GM12874 (cell line): ENCODE results near the gene NEU4.

Experiments used
- TF ChIP-seq, protein P1 (sequence below): IDR thresholded peaks from 2 replicates; pipeline ENCODE4 v1.5.1; 2011; ENCODE audit warnings: low read depth, mild to moderate bottlenecking, control low read depth, low read length, moderate library complexity; ENCODE audit not compliant: insufficient read depth

NEU4 gene

GRCh38 chr2:241850544-241851324, 41.7 kb downstream of the NEU4 start:
- TF ChIP-seq, protein P1, sequence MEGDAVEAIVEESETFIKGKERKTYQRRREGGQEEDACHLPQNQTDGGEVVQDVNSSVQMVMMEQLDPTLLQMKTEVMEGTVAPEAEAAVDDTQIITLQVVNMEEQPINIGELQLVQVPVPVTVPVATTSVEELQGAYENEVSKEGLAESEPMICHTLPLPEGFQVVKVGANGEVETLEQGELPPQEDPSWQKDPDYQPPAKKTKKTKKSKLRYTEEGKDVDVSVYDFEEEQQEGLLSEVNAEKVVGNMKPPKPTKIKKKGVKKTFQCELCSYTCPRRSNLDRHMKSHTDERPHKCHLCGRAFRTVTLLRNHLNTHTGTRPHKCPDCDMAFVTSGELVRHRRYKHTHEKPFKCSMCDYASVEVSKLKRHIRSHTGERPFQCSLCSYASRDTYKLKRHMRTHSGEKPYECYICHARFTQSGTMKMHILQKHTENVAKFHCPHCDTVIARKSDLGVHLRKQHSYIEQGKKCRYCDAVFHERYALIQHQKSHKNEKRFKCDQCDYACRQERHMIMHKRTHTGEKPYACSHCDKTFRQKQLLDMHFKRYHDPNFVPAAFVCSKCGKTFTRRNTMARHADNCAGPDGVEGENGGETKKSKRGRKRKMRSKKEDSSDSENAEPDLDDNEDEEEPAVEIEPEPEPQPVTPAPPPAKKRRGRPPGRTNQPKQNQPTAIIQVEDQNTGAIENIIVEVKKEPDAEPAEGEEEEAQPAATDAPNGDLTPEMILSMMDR, result no peak

DNA sequence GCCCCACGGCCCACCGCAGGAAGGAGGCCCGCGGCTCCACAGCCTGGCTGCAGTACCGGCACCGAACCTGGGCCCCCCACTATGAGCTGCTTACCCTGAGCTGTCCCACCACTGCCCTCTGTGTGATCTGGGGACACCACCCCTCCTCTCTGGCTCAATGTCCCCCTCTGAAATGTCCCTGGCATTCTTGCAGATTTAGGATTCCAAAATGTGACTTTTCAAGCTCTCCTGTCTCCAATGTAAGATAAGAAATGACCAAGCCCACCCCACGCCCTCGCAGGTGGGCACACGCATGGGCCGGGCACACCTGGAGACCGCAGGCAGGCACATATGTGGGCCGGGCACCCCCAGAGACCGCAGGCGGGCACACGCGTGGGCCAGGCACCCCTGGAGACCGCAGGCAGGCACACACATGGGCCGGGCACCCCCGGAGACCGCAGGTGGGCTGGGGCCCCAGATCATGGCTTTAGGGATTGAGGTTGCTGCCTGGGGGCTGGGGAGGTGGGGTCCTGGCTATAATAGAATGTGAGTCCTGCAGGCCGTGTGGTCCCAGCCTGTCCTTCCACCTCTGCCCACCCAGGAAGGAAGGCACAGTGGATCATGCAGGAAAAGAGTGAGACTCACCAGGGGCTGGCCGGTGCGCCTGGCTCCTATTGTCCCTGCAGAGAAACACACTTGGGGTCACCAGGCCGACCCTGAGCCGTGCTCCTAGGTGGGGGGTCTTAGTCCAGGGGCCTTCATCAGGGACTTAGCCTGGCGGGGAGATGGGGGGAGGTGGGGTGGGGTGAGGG, 42.5 kb downstream of the NEU4 start:
- TF ChIP-seq, protein P1, result no peak

DNA sequence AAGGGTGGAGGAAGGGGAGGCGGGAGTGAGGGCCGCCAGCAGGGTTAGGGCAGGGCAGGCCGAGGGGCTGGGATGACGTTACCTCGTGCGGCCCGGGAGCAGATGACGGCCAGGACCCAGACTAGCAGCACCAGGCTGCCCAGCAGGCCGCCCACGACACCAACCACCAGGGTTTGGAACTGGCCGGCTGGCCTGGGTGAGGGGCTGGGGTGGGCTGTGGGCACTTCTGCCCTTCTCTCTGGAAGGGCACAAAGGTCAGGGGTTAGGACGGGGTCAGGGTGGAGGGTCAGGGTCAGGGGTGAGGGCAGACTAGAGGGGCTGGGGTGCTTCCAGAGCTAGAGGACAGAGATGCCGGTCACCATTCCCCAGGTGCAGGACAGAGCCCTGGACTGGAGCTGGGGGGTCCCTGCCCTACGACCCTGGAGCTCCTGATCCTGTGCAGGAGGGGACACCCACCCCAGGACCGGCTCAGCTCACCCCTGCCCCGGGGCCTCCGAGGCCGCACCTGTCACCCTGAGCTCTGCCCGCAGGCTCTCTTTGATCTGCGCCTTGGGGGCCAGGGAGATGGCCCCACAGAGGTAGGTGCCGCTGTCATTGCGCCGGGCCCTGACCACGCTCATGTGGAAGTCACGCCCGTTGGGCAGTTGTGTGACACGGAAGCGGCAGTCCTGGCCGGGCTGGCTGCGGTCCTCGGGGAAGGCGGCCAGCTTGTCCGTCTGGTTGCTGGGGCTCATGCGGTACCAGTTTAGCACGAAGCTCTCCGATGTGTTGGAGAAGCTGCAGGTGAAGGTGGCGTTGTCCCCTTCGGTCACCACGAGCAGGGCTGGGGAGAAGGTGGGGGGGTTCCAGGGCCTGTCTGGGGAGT, 43.4 kb downstream of the NEU4 start:
- TF ChIP-seq, protein P1, result no peak

GRCh38 chr2:241852981-241853631, 44.1 kb downstream of the NEU4 start:
- TF ChIP-seq, protein P1, result no peak

GRCh38 chr2:241853651-241854341, 44.8 kb downstream of the NEU4 start:
- TF ChIP-seq, protein P1, result no peak

- TF ChIP-seq, protein P1, result no peak
Observed at GRCh38 chr2:241854342-241855244, 45.6 kb downstream of the NEU4 start.
